ENCODE measurements around the gene NHERF1.

NHERF1 gene

DNA sequence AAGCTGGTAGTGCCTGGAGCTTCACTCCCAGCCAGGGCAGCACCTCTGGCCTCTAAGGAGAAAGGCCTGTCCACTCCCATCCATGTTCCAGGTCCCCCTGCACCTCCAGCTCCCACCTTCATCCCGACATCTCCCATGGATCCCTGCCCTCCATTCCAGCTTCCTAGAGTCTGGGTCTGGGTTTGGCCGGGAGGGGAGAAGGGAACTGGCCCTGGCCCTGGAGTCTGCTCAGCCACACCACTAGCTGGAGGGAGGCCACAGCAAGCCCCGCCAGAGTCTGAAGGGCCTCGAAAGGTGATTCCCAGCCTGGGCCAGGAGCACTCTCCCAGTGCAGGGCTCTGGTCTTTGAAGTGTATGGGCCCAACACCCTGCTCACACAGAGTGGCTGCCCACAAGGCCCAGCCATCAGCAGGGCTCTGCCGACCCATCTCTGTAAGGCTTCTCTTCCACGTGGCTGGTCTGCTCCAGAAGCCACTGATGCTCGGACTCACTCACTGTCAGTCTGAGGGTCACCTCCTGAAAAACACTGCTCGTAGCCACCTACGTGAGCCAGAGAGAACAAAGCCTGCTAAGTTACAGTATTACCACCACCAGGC is 23.0 kb downstream of the NHERF1 start:
- TF ChIP-seq GATA1 (IDR thresholded peaks at IDR 0.05; ENCODE audit: low read depth, low read length) = no peak
- no peak for TF ChIP-seq POLR2A (IDR thresholded peaks at IDR 0.05; ENCODE audit: low read length)
- DNase-seq = no peak

DNA sequence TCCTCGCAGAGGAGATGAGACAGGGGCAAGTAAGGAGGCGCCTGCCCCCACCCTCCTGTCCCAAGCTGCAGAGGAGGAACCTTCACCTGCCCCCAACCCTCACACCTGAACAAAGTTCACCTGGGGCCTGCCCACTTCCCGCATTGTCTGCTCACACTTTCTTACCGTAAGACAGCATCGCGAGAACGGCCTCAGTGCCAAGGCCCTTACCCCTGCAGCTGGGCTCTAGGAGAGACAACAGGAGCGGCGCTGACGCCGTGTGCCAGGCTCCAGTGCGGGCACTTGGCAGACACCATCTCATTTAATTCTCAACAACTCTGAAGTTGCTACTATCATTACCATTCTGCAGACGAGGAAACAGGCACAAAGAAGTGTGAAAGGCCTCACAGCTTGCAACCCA is 23.6 kb downstream of the NHERF1 start:
- DNase-seq = no peak
- no peak for TF ChIP-seq GATA1 (IDR thresholded peaks at IDR 0.05; ENCODE audit: low read depth, low read length)
- no peak for TF ChIP-seq POLR2A (IDR thresholded peaks at IDR 0.05; ENCODE audit: low read length)

DNA sequence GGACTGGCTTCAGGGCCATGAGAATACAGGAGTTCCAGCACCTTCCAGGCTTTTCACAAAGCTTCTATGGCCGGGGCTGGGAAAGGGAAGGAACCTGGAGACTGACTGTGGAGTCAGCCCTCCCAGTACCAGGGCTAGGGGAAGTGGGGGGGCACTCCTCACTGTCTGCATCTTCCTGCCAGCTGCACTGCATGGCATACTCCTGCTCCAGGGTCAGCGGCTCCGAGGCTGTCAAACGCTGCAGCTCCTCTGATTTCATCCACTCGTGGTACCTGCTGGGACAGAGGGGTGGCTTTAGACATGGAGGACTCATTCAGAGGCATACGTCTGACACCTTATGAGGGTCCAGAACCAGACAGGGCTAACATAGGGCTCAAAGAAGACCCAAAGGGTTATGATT is 25.0 kb downstream of the NHERF1 start:
- DNase-seq = no peak
- no peak for TF ChIP-seq POLR2A (IDR thresholded peaks at IDR 0.05; ENCODE audit: low read length)
- TF ChIP-seq GATA1 (IDR thresholded peaks at IDR 0.05; ENCODE audit: low read depth, low read length) = no peak

DNA sequence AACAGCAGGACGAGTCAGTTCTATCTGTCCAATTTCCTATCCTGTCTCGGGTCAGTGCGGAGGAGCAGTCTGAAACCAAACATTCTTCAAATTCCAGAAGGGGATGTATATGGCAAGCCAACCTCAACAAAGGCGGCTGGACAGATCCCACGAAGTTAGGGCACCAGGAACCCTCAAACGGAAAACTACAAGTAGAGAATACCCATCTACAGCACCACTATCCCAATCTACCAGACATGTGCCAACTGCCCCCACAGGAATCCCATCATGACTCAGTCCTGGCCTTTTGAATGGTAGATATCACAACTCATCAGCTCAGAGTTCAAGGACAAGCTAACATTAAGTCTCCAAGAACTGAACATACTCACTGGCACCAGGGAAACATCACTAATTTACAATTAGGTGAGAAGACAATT is 25.5 kb downstream of the NHERF1 start:
- DNase-seq = no peak
- TF ChIP-seq POLR2A (IDR thresholded peaks at IDR 0.05; ENCODE audit: low read length) (no peak), GATA1 (IDR thresholded peaks at IDR 0.05; ENCODE audit: low read depth, low read length) (no peak)

GRCh38 chr17:74775409-74776043 is 27.1 kb downstream of the NHERF1 start:
- no peak for DNase-seq
- TF ChIP-seq POLR2A (IDR thresholded peaks at IDR 0.05; ENCODE audit: low read length) (no peak), GATA1 (IDR thresholded peaks at IDR 0.05; ENCODE audit: low read depth, low read length) (no peak)

DNA sequence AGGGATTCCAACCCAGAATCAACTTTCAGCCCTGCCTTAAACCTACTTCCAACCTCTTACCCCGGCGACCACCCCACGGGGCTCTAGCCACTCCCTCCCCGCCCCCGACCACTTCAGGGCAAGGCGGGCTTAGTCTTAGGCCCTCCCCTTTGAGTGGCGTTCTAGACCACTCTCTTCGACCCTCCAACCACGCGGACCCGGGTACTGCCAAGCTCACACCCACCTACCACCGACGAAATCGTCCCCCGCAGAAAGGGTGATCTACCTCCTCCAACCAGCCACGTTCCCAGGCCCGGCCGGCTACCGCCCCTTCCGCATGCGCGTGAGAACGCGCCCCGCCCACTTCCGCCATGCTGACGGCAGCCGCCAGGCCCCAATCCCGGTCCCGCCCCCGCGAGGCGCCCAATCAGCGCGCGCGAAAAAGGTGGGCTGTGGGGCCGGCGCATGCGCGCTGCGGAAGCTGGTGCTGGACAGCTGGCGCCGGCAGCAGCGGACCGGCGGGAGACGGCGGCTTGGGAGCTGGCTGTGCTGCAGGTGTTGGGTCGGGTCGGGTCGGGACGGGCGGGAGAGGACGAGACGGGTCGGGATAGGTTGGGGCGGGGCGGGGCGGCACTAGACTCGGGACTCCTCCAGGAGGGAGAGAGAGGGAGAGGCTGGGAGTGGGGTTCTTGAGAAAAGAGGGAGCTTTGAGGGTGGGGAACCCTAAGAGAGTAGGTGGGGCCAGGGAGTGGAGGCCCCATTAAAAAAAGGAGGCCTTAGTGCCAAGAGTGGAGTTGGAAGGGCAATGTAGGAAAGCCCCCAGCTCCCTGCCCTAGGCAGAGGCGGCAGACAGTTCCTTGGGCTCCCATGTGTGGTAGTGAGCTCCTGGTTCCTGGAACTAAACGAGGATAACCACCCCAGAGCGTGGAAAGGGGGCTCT is 27.9 kb downstream of the NHERF1 start, which contains the start of gene NAT9:
TSS of gene NAT9 (minus strand) at position 302 of the 919 bp plus-strand sequence. CDS start 647 bp downstream, outside the sequence.
- TF ChIP-seq GATA1 (IDR thresholded peaks at IDR 0.05; ENCODE audit: low read depth, low read length) (no peak), POLR2A (IDR thresholded peaks at IDR 0.05; ENCODE audit: low read length) (peak; percentile 71)
- peak; percentile 97 to 99 for DNase-seq

- no peak for TF ChIP-seq POLR2A (IDR thresholded peaks at IDR 0.05; ENCODE audit: low read length)
- TF ChIP-seq GATA1 (IDR thresholded peaks at IDR 0.05; ENCODE audit: low read depth, low read length) = no peak
These were observed 28.6 kb downstream of the NHERF1 start for GRCh38 chr17:74776990-74777389.

DNA sequence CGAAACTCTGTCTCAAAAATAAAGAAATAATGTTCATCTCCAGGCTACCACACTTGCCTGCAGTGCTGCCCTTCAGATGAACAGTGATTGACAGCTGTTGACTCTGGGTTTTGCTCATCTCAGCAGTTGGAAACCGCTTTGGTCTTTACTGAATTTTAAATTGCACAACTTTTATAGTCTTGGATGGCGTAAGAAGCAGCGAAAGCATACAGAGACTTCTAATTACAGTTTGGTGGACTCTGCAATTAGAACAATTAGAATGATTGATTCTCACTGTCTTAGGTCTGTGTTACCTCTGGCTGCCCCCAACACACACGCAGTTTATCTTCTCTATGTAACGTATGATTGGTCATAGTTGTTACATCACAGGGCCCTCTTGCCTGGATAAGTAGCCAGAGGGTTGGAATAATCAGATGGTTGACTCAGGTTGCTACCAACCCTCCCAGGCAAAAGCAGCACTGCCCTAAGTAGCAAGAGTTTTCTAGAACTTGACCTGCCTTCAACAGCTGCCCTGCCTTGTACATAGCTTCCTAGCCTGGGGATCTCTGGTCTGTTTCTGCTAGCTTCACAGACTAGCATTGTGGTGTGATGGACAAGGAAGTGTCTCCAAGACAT is 29.6 kb downstream of the NHERF1 start:
- no peak for TF ChIP-seq POLR2A (IDR thresholded peaks at IDR 0.05; ENCODE audit: low read length)
- DNase-seq = peak in 1 of 2 experiments; percentile 31

More at GRCh38 chr17:74776990-74777389, 28.6 kb downstream of the NHERF1 start:
- DNase-seq = peak; percentile 60 to 69

GRCh38 chr17:74778960-74779359 is 30.5 kb downstream of the NHERF1 start:
- no peak for DNase-seq
- TF ChIP-seq POLR2A (IDR thresholded peaks at IDR 0.05; ENCODE audit: low read length) (no peak), GATA1 (IDR thresholded peaks at IDR 0.05; ENCODE audit: low read depth, low read length) (no peak)

DNA sequence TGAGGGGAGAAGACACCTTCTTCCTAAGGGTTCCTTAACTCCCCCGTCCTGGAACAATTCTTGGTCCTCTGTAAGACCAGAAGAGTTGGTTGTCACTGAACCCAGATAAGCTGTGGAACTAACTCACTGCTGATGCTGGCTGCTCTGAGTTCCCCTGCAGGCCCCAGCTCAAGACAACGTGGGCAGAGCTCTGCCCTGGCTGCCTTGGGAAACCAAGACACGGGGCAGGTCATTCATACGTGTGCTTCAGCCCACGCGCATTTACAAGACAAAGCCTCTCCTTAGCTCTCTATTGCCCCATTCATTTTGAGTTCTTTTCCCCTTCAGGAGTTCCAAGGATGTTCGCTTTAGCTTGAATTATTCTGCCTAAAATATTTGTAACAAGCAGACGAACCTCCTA is 31.1 kb downstream of the NHERF1 start:
- TF ChIP-seq GATA1 (IDR thresholded peaks at IDR 0.05; ENCODE audit: low read depth, low read length) (no peak), POLR2A (IDR thresholded peaks at IDR 0.05; ENCODE audit: low read length) (no peak)
- no peak for DNase-seq

DNA sequence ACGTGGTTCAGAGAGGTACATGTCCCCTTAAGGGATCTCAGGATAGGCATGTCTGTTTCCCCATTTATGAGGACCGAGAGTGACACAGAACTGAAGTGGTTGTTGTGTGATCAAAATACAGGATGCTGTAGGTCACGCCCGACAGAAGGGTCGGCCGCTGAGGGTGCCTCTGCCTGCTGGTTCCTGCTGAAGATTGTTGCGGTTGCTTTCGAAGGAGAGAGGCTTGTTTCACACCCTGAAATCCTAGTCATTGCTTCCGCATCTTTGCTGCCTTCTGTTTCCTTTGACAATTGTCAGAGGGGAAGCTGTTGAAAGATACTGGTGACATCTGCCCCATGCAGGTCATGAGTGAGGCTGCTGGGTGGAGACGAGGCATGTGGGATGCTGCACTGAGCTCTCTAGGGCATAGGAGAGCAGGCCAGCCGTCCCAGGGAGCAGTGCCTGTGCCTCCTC is 31.5 kb downstream of the NHERF1 start:
- TF ChIP-seq POLR2A (IDR thresholded peaks at IDR 0.05; ENCODE audit: low read length) (no peak), GATA1 (IDR thresholded peaks at IDR 0.05; ENCODE audit: low read depth, low read length) (no peak)
- no peak for DNase-seq

DNA sequence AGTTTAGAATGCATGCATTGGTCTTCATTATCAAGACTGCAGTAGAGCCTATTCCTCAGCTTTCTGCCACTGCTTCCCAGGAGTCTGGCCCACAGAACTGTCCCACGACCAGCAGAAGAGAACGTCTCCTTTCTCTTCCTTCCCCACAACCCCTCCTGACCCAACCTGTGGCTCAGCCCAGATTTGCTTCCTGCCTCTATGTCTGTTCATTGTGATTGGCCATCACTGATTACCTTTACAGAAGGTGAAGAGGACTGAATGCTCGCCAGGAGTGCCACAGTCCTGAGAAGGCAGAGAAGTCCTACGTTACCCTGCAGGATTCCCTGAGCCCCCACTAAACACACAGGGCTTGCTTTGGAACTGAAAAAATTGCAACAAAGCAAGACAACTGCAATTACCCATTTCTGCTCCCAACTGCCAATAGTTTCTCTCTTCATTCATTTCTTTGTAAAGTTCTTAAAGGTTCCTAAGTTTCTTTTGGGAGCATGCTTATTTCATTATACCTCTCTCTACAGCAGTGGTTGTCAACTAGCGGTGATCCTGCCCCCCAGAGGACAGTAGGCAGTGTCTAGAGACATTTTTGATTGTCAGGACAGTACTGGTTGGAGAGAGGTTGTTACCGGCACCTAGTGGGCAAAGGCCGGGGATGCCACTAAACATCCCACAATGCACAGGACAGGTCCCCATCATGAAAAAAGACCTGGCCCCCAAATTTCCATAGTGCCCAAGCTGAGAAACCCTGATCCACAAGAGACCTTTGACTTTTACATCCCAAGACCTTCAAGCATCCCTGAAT is 32.2 kb downstream of the NHERF1 start:
- DNase-seq = peak; percentile 57 to 62
- no peak for TF ChIP-seq GATA1 (IDR thresholded peaks at IDR 0.05; ENCODE audit: low read depth, low read length)
- TF ChIP-seq POLR2A (IDR thresholded peaks at IDR 0.05; ENCODE audit: low read length) = no peak

GRCh38 chr17:74782571-74782970 is 34.1 kb downstream of the NHERF1 start:
- TF ChIP-seq GATA1 (IDR thresholded peaks at IDR 0.05; ENCODE audit: low read depth, low read length) = no peak
- TF ChIP-seq POLR2A (IDR thresholded peaks at IDR 0.05; ENCODE audit: low read length) = no peak
- no peak for DNase-seq
